Fibroblast of lung (primary cell): Measurements from ENCODE around the gene SAE1.

Experiments used
- CTCF ChIP-seq, 2 donors: IDR thresholded peaks in 1 of 2; conservative IDR thresholded peaks in 1 of 2; 1 replicate in 1 of 2; 2 replicates in 1 of 2; pipeline ENCODE4 v1.5.1; 2011 to 2012; ENCODE audit warnings: low read length in 2 of 2, control low read depth in 1 of 2, inconsistent platforms in 1 of 2, low read depth in 1 of 2, mild to moderate bottlenecking in 1 of 2
- EZH2 ChIP-seq: IDR thresholded peaks from 2 replicates; pipeline ENCODE4 v1.5.1; 2012; ENCODE audit warnings: low read length, control low read depth, mild to moderate bottlenecking; ENCODE audit errors: missing control alignments

DNA sequence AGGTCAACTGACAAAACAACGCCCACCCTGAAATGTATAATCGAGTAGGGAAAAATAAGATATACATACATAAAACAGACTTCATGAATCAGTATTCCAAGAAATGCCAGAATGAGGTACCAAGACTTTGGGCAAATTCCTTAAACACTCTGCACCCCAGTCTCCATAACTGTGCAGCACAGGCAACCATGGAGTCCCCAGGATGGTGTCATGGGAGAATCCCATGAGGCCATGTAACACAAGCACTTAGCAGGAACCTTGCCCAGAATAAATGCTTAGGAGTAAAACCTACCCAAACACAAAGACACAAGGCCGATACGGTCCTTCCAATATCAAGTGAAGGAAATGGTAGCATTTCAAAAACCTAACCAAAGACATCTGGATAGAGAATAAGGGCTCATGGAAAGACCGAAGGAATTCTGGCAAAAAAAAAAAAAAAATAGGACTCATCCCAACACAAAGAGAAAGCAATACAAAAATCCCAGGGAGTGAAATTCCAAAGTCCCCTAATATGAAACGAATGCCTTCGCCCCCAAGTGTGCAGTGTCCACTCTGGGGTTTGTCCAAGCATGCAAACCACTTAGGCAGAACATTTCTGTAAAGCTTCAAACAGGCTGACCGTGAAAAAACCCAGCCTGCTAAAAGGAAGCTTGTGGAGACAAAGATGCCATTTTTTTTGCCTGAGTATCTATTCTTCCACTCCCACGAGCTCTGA, 28.1 kb upstream of the SAE1 start:
- TF ChIP-seq CTCF (conservative IDR thresholded peaks at IDR 0.05 in 1 of 2, IDR thresholded peaks at IDR 0.05 in 1 of 2; ENCODE audit: low read depth in 1 of 2, low read length in 2 of 2) (no peak), EZH2 (no peak)
